Cardiac septum (tissue), 1 donor: ENCODE data around the gene PTPRN2. TPM values are rescaled to one million over a fixed set of nuclear protein-coding genes. Genes with fewer than 3 reads are reported as not detected.
"Not testable (repeated sequence)": the region's sequence is repeated elsewhere in the genome, so short reads cannot be mapped to it uniquely, and the experiment has no call there.

Experiments used
- DNase-seq: peaks from one replicate; pipeline ENCODE4 v3.0.0-alpha.2; 2020; ENCODE audit warnings: low spot score
- intact Hi-C: fragments of 100-400 bp; cut with DNase I; formaldehyde crosslinking; loops from one replicate; pipeline ENCODE4 v1.14.0; 2022
- total RNA-seq: library from RNA; stranded (reverse); fragmentation: NEBNext Ultra II Directional; extraction: Animal tissue kit (Norgen Biotek cat#: 25700); gene quantifications from one replicate; pipeline ENCODE4 v1.2.1, GENCODE V29; 2021
- donor health status: DM: no; HTN: no; CAD: no.

The PTPRN2 gene
- total RNA-seq, 1 donor from 2014 or later = 0.92 TPM

- DNase-seq = peak; percentile 57
- intact Hi-C loops = no loop called here
Observed at GRCh38 chr7:157714166-157715070, 873.2 kb downstream of the PTPRN2 start.

GRCh38 chr7:157713591-157713990, 874.0 kb downstream of the PTPRN2 start:
- peak; percentile 69 for DNase-seq
- intact Hi-C loops = no loop called here

GRCh38 chr7:157712666-157713235, 874.9 kb downstream of the PTPRN2 start:
- peak; percentile 60 for DNase-seq
- intact Hi-C loops = no loop called here

- DNase-seq = peak; percentile 44
- intact Hi-C loops = no loop called here
Observed at GRCh38 chr7:157711353-157711888, 876.2 kb downstream of the PTPRN2 start.

- intact Hi-C loops = no loop called here
- DNase-seq = no peak
Observed at GRCh38 chr7:157710396-157710795, 877.2 kb downstream of the PTPRN2 start.

GRCh38 chr7:157709531-157710251, 877.9 kb downstream of the PTPRN2 start:
- intact Hi-C loops = no loop called here

GRCh38 chr7:157708919-157709295, 878.7 kb downstream of the PTPRN2 start:
- intact Hi-C loops = no loop called here
- peak; percentile 41 for DNase-seq

More at GRCh38 chr7:157709531-157710251, 877.9 kb downstream of the PTPRN2 start:
- peak; percentile 68 for DNase-seq

GRCh38 chr7:157707983-157708918, 879.4 kb downstream of the PTPRN2 start:
- peak; percentile 66 for DNase-seq
- intact Hi-C loops = no loop called here

- intact Hi-C loops = no loop called here
- DNase-seq = peak; percentile 38
Observed at GRCh38 chr7:157704365-157704764, 883.3 kb downstream of the PTPRN2 start.

GRCh38 chr7:157703534-157704195, 884.0 kb downstream of the PTPRN2 start:
- peak; percentile 72 for DNase-seq
- intact Hi-C loops = no loop called here

- DNase-seq = peak; percentile 56
- intact Hi-C loops = no loop called here
Observed at GRCh38 chr7:157703131-157703530, 884.5 kb downstream of the PTPRN2 start.

GRCh38 chr7:157702311-157703023, 885.2 kb downstream of the PTPRN2 start:
- DNase-seq = peak; percentile 60
- intact Hi-C loops = no loop called here

GRCh38 chr7:157701395-157702180, 886.0 kb downstream of the PTPRN2 start:
- intact Hi-C loops = not testable (repeated sequence)
- DNase-seq = peak; percentile 49

- intact Hi-C loops = no loop called here
- DNase-seq = peak; percentile 63
Observed at GRCh38 chr7:157700231-157701005, 887.2 kb downstream of the PTPRN2 start.

- peak; percentile 41 for DNase-seq
- intact Hi-C loops = loop anchor here (10.0 kb wide), 1 partner anchor 565 kb away; the partner anchor contains the start of gene UBE3C
Observed at GRCh38 chr7:157699357-157700013, 888.1 kb downstream of the PTPRN2 start.

GRCh38 chr7:157697287-157697686, 890.3 kb downstream of the PTPRN2 start:
- intact Hi-C loops = loop anchor here (10.0 kb wide), 1 partner anchor 562 kb away; the partner anchor contains the start of gene UBE3C
- not testable (repeated sequence) for DNase-seq
